ENCODE measurements around the gene KATNAL1. TPM values are rescaled to one million over a fixed set of nuclear protein-coding genes. Genes with fewer than 3 reads are reported as not detected.

Gene KATNAL1
- polyA plus RNA-seq, 1 of the 3 experiments (the other 2 are of a cell fraction): 5.1 TPM

DNA sequence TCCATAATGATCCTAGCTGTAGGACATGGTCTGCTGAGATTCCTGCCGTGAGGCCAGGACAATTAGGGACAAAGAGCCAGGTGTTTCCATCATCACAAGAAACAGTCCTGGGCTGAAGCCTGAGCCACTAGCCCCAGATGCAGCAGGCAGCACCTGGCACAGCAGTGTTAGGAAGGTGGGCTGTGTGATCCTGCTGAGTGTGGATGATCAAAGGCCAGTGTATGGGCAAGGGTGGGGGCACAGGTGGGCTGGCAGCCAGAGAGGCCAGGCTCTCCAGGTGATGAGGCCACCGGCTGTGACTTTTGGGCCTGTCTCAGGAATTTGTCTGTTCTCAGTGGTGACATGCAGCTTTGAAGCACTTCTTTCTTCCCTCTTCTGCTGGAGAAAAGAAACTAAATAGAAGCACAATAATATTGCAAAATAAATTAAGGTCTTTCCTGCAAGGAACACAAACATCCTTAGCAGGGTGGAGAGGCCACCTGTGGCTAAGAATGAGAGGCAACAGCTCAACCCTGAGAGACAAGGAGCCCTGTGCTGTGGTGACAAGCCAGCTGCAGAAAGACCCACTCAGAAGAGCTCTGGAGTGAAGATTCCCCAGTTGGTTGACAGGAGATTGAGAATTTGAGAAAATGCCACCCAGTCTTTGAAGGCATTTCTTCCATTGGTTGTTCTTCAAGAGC, 127.6 kb downstream of the KATNAL1 start:
- Histone ChIP-seq H3K4me3 (ENCODE audit: low read depth in 2 of 2, low read length in 1 of 2) (no peak overlapping the region), H3K4me2 (no peak overlapping the region), H3K9ac (no peak overlapping the region), H4K20me1 (ENCODE audit: insufficient read depth) (no peaks in the 10 kb centered on the region), H3K79me2 (ENCODE audit: insufficient read depth) (no peaks in the 10 kb centered on the region), H3F3A (replicated peaks; ENCODE audit: insufficient read depth) (peaks cover 4% of the 10 kb centered on the region), H3K9me2 (no peaks in the 10 kb centered on the region), H3K9me3 (no peaks in the 10 kb centered on the region), H3K4me1 (ENCODE audit: control insufficient read depth in 1 of 2, insufficient read depth in 2 of 2, low read depth in 1 of 2, low read length in 1 of 2) (peaks cover 0 to 13% of the 10 kb centered on the region in 2 experiments; a peak in 1 of 4 replicates), H3K27me3 (ENCODE audit: insufficient read depth) (no peaks in the 10 kb centered on the region), H3K36me3 (replicated peaks in 1 of 2; ENCODE audit: control insufficient read depth in 1 of 2, insufficient read depth in 2 of 2, low read length in 1 of 2) (no peaks in the 10 kb centered on the region), H2AFZ (ENCODE audit: low read depth) (no peak overlapping the region), H3K27ac (ENCODE audit: low read depth in 2 of 2, low read length in 1 of 2) (no peak overlapping the region)
- ChIA-PET POLR2A (no interaction called here), CTCF (interaction anchor here (0.9 to 1.2 kb wide), 4 partner anchors 17 to 65 kb away, joined by 3 to 4 read pairs (median 3); no protein-coding TSS in a partner anchor)
- WGBS (ENCODE audit: low lambda C conversion rate): 88% methylated on average over 2 of the region's 2 CpGs
- TF ChIP-seq MEF2A (IDR thresholded peaks at IDR 0.05; ENCODE audit: borderline replicate concordance, low read depth) (no peak), SIN3A (IDR thresholded peaks at IDR 0.05; ENCODE audit: borderline replicate concordance, low read depth, low read length) (no peak), JUND (IDR thresholded peaks at IDR 0.05) (no peak), TAF1 (IDR thresholded peaks at IDR 0.05; ENCODE audit: borderline replicate concordance, low read depth, low read length) (no peak), SMC3 (IDR thresholded peaks at IDR 0.05; ENCODE audit: low read depth, low read length) (no peak), GABPA (IDR thresholded peaks at IDR 0.05; ENCODE audit: low read depth) (no peak), RXRA (IDR thresholded peaks at IDR 0.05; ENCODE audit: borderline replicate concordance, low read depth) (no peak), FOXM1 (IDR thresholded peaks at IDR 0.05; ENCODE audit: low read depth) (no peak), CHD2 (IDR thresholded peaks at IDR 0.05; ENCODE audit: low read length, partially characterized antibody) (no peak), NRF1 (IDR thresholded peaks at IDR 0.05; ENCODE audit: low read depth, low read length) (no peak), RFX5 (IDR thresholded peaks at IDR 0.05; ENCODE audit: low read length) (no peak), EZH2phosphoT487 (IDR thresholded peaks at IDR 0.05; ENCODE audit: borderline replicate concordance, low read depth) (no peak), RCOR1 (IDR thresholded peaks at IDR 0.05; ENCODE audit: low read length) (no peak)
- TF ChIP-seq, protein P1, sequence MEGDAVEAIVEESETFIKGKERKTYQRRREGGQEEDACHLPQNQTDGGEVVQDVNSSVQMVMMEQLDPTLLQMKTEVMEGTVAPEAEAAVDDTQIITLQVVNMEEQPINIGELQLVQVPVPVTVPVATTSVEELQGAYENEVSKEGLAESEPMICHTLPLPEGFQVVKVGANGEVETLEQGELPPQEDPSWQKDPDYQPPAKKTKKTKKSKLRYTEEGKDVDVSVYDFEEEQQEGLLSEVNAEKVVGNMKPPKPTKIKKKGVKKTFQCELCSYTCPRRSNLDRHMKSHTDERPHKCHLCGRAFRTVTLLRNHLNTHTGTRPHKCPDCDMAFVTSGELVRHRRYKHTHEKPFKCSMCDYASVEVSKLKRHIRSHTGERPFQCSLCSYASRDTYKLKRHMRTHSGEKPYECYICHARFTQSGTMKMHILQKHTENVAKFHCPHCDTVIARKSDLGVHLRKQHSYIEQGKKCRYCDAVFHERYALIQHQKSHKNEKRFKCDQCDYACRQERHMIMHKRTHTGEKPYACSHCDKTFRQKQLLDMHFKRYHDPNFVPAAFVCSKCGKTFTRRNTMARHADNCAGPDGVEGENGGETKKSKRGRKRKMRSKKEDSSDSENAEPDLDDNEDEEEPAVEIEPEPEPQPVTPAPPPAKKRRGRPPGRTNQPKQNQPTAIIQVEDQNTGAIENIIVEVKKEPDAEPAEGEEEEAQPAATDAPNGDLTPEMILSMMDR (IDR thresholded peaks at IDR 0.05): no peak
- DNase-seq: no peak

DNA sequence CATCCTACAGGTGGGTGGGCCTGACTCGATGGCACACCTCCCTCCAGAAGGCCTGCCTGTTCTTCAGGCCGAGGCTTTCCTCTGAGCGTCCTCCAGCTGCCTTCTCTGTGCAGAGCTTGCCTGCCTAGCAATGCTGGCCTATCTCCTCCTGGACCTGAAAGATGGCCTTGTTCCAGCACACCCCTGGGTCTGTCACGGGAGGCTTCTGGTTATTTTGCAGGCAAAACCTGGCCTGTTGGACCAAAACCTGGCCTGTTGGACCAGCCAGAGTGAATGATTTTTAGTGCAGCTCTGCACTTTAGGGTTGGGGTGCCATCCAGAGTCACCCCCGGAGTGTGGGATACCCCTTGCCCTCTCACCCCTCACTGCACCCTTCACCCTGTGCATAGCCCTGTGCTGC, 128.4 kb downstream of the KATNAL1 start:
- H3K9me2 ChIP-seq: no peaks in the 10 kb centered on the region
- no peak for DNase-seq
- TF ChIP-seq SMC3 (IDR thresholded peaks at IDR 0.05; ENCODE audit: low read depth, low read length): no peak
- TF ChIP-seq, protein P2, sequence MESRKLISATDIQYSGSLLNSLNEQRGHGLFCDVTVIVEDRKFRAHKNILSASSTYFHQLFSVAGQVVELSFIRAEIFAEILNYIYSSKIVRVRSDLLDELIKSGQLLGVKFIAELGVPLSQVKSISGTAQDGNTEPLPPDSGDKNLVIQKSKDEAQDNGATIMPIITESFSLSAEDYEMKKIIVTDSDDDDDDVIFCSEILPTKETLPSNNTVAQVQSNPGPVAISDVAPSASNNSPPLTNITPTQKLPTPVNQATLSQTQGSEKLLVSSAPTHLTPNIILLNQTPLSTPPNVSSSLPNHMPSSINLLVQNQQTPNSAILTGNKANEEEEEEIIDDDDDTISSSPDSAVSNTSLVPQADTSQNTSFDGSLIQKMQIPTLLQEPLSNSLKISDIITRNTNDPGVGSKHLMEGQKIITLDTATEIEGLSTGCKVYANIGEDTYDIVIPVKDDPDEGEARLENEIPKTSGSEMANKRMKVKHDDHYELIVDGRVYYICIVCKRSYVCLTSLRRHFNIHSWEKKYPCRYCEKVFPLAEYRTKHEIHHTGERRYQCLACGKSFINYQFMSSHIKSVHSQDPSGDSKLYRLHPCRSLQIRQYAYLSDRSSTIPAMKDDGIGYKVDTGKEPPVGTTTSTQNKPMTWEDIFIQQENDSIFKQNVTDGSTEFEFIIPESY (IDR thresholded peaks at IDR 0.05; ENCODE audit: borderline replicate concordance, low read depth): no peak
- TF ChIP-seq, protein P3, sequence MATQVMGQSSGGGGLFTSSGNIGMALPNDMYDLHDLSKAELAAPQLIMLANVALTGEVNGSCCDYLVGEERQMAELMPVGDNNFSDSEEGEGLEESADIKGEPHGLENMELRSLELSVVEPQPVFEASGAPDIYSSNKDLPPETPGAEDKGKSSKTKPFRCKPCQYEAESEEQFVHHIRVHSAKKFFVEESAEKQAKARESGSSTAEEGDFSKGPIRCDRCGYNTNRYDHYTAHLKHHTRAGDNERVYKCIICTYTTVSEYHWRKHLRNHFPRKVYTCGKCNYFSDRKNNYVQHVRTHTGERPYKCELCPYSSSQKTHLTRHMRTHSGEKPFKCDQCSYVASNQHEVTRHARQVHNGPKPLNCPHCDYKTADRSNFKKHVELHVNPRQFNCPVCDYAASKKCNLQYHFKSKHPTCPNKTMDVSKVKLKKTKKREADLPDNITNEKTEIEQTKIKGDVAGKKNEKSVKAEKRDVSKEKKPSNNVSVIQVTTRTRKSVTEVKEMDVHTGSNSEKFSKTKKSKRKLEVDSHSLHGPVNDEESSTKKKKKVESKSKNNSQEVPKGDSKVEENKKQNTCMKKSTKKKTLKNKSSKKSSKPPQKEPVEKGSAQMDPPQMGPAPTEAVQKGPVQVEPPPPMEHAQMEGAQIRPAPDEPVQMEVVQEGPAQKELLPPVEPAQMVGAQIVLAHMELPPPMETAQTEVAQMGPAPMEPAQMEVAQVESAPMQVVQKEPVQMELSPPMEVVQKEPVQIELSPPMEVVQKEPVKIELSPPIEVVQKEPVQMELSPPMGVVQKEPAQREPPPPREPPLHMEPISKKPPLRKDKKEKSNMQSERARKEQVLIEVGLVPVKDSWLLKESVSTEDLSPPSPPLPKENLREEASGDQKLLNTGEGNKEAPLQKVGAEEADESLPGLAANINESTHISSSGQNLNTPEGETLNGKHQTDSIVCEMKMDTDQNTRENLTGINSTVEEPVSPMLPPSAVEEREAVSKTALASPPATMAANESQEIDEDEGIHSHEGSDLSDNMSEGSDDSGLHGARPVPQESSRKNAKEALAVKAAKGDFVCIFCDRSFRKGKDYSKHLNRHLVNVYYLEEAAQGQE (IDR thresholded peaks at IDR 0.05; ENCODE audit: low read depth, low read length): no peak
- TF ChIP-seq RAD21 (IDR thresholded peaks at IDR 0.05; ENCODE audit: low read length): no peak
- TF ChIP-seq GATA2 (CRISPR knock-in tag; IDR thresholded peaks at IDR 0.05): no peak
- no peak for TF ChIP-seq TAF1 (IDR thresholded peaks at IDR 0.05; ENCODE audit: borderline replicate concordance, low read depth, low read length)
- no peaks in the 10 kb centered on the region for H3K9me3 ChIP-seq
- peaks cover 0 to 13% of the 10 kb centered on the region in 2 experiments; a peak in 1 of 4 replicates for H3K4me1 ChIP-seq (ENCODE audit: control insufficient read depth in 1 of 2, insufficient read depth in 2 of 2, low read depth in 1 of 2, low read length in 1 of 2)
- no peak overlapping the region for H3K4me2 ChIP-seq
- H4K20me1 ChIP-seq (ENCODE audit: insufficient read depth): no peaks in the 10 kb centered on the region
- no peak overlapping the region for H3K27ac ChIP-seq (ENCODE audit: low read depth in 2 of 2, low read length in 1 of 2)
- H3K9ac ChIP-seq: no peak overlapping the region
- H2AFZ ChIP-seq (ENCODE audit: low read depth): no peak overlapping the region
- POLR2A ChIA-PET: no interaction called here
- no peak overlapping the region for H3K4me3 ChIP-seq (ENCODE audit: low read depth in 2 of 2, low read length in 1 of 2)
- H3K27me3 ChIP-seq (ENCODE audit: insufficient read depth): no peaks in the 10 kb centered on the region
- H3F3A ChIP-seq (replicated peaks; ENCODE audit: insufficient read depth): peaks cover 2% of the 10 kb centered on the region
- CTCF ChIA-PET: interaction anchor here (0.9 to 1.9 kb wide), 5 partner anchors 14 to 64 kb away, joined by 3 to 5 read pairs (median 4); no protein-coding TSS in a partner anchor
- 72% methylated on average over 4 of the region's 5 CpGs for WGBS (ENCODE audit: low lambda C conversion rate)
- H3K36me3 ChIP-seq (replicated peaks in 1 of 2; ENCODE audit: control insufficient read depth in 1 of 2, insufficient read depth in 2 of 2, low read length in 1 of 2): no peaks in the 10 kb centered on the region
- H3K79me2 ChIP-seq (ENCODE audit: insufficient read depth): no peaks in the 10 kb centered on the region
